MCF 10A (cell line): ENCODE measurements around the gene NADSYN1. TPM values are rescaled to one million over a fixed set of nuclear protein-coding genes. Genes with fewer than 3 reads are reported as not detected.

Experiments used
- BruUV-seq: library from RNA; stranded (reverse); fragments of 400-500 nt; replicated peaks from 2 replicates; lab custom pipeline; 2021; lab: Mats Ljungman, UMichigan
- CTCF ChIA-PET: fragments of 300-600 bp; sonication (Branson Sonifier 250); formaldehyde crosslinking; extraction: SDS; loops from one replicate; lab custom pipeline; 2021; ENCODE audit warnings: antibody characterized with exemption, inconsistent platforms; lab: Yijun Ruan, JAX
- POLR2A ChIA-PET: fragments of 300-600, 350-650 bp; sonication (Branson Sonifier 250); formaldehyde crosslinking; extraction: SDS; loops from one replicate; lab custom pipeline; 2020; ENCODE audit warnings: antibody characterized with exemption, inconsistent platforms; lab: Yijun Ruan, JAX
- DNase-seq: peaks from one replicate; pipeline ENCODE4 v3.0.0-alpha.2; 2018; ENCODE audit not compliant: unreplicated experiment
- H3K27ac Mint-ChIP-seq: one replicate; pipeline ENCODE4 v1.8.0; 2022; ENCODE audit warnings: mild to moderate bottlenecking, low read depth, mixed read lengths; ENCODE audit not compliant: unreplicated experiment
- H3K27me3 Mint-ChIP-seq: one replicate; pipeline ENCODE4 v1.8.0; 2022; ENCODE audit warnings: mixed read lengths; ENCODE audit not compliant: insufficient read depth, unreplicated experiment
- H3K36me3 Mint-ChIP-seq: one replicate; pipeline ENCODE4 v1.8.0; 2022; ENCODE audit warnings: mild to moderate bottlenecking, moderate library complexity, mixed read lengths; ENCODE audit not compliant: insufficient read depth, unreplicated experiment
- H3K4me1 Mint-ChIP-seq: one replicate; pipeline ENCODE4 v1.8.0; 2022; ENCODE audit warnings: mixed read lengths; ENCODE audit not compliant: insufficient read depth, unreplicated experiment
- H3K4me3 Mint-ChIP-seq: one replicate; pipeline ENCODE4 v1.8.0; 2022; ENCODE audit warnings: mild to moderate bottlenecking, moderate library complexity, mixed read lengths; ENCODE audit not compliant: unreplicated experiment
- H3K9me3 Mint-ChIP-seq: one replicate; pipeline ENCODE4 v1.8.0; 2022; ENCODE audit warnings: mixed read lengths; ENCODE audit not compliant: unreplicated experiment
- intact Hi-C: fragments of 100-400 bp; cut with micrococcal nuclease; formaldehyde crosslinking; loops from 2 replicates; pipeline ENCODE4 v1.14.1; 2022
- total RNA-seq: library from RNA; stranded (reverse); gene quantifications from 2 replicates; pipeline ENCODE4 v1.2.3, GENCODE V29; 2022
- TF ChIP-seq, protein P1 (sequence below): fragments of 200-600 bp; IDR thresholded peaks from one replicate; pipeline ENCODE4 v1.8.0; 2022; ENCODE audit warnings: antibody characterized with exemption, mild to moderate bottlenecking; ENCODE audit not compliant: unreplicated experiment

The NADSYN1 gene
- total RNA-seq, 1 experiment from 2014 or later = 73.6 TPM

DNA sequence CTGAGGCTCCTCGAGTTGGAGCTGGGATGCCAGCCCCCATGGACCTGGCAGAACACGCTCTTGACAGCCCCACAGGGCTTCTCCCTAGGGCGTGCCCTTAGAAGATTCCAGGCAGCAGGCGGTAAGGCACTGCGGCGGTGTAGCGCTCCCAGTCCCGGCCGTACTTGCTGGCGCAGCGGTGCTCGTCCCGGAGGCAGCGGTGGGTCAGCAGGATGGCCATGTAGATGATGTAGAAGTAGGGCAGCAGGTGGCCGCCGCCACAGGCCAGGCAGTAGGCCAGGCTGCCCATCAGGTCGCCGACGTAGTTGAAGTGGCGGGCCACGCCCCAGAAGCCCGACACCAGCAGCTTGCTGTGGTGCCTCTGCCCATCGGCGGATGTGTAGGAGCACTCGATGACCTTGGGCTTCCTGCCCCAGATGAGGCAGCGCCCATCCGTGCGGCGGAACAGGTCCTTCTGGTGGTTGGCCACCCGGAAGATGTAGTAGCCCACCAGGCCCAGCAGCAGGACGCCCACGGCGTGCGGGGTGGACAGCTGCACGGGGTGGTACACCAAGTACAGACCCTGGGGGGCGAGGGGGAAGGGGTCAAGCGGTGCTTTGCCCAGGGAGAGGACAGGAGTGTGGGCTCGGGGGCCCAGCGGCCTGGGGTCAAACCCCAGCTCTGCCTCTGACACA, 17.6 kb upstream of the NADSYN1 start:
- peaks cover 14% of the 10 kb centered on the region for H3K4me1 Mint-ChIP-seq
- peaks cover 34% of the 10 kb centered on the region for H3K36me3 Mint-ChIP-seq
- POLR2A ChIA-PET = no interaction called here
- no peak for DNase-seq
- TF ChIP-seq, protein P1, sequence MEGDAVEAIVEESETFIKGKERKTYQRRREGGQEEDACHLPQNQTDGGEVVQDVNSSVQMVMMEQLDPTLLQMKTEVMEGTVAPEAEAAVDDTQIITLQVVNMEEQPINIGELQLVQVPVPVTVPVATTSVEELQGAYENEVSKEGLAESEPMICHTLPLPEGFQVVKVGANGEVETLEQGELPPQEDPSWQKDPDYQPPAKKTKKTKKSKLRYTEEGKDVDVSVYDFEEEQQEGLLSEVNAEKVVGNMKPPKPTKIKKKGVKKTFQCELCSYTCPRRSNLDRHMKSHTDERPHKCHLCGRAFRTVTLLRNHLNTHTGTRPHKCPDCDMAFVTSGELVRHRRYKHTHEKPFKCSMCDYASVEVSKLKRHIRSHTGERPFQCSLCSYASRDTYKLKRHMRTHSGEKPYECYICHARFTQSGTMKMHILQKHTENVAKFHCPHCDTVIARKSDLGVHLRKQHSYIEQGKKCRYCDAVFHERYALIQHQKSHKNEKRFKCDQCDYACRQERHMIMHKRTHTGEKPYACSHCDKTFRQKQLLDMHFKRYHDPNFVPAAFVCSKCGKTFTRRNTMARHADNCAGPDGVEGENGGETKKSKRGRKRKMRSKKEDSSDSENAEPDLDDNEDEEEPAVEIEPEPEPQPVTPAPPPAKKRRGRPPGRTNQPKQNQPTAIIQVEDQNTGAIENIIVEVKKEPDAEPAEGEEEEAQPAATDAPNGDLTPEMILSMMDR = no peak
- H3K4me3 Mint-ChIP-seq = no peak overlapping the region
- no peaks in the 10 kb centered on the region for H3K9me3 Mint-ChIP-seq
- intact Hi-C loops = no loop called here
- BruUV-seq = no TSS peak
- no peak overlapping the region for H3K27ac Mint-ChIP-seq
- no peaks in the 10 kb centered on the region for H3K27me3 Mint-ChIP-seq
- CTCF ChIA-PET = no interaction called here

DNA sequence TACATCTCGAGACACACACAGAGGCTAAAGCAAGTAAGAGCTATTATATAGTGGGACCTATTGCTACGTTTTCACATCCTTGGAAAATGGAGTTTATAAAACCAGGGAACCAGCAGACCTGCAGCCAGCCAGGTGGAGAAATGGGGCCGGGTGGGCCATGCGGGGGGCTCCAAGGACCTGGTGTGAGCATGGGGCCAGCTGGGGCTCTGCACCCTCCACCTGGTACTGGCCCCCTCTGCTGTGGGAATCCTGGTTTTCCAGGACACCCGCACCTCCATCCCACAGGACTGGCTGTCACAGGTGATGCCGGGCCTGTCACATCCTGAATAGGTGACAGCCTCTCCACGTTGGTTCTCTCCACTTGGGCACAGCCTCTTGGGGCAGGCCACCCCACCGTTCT, 16.1 kb upstream of the NADSYN1 start:
- TF ChIP-seq, protein P1 = no peak
- intact Hi-C loops = no loop called here
- H3K27ac Mint-ChIP-seq = no peak overlapping the region
- no peaks in the 10 kb centered on the region for H3K27me3 Mint-ChIP-seq
- no peaks in the 10 kb centered on the region for H3K9me3 Mint-ChIP-seq
- no TSS peak for BruUV-seq
- ChIA-PET CTCF (interaction anchor here (1.4 kb wide), 1 partner anchor 12 kb away, joined by 3 read pairs; the partner anchor contains the start of gene DHCR7), POLR2A (interaction anchor here (1.0 kb wide), 1 partner anchor 11 kb away, joined by 3 read pairs; no protein-coding TSS in a partner anchor)
- no peak for DNase-seq
- H3K36me3 Mint-ChIP-seq = peaks cover 36% of the 10 kb centered on the region
- H3K4me1 Mint-ChIP-seq = peaks cover 14% of the 10 kb centered on the region
- H3K4me3 Mint-ChIP-seq = no peak overlapping the region

DNA sequence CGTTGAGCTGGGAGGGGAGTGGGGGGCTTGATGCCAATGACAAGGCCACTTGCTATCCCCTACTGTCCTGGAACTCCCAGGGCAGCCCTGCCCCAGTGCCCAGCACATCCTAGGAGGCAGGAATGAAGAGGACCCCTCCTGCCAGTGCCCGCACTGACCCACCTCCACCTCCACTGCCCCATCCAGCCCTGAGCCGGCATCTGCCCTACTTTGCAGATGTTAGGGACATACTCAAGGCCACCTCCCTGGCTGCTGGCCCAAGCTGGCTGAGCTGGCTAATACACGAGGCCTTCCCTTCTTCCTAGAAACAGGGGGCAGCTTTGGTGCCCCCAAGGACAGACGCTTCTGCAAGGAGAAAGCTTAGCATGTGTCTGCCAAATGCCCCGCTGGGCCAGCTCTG, 15.6 kb upstream of the NADSYN1 start:
- Mint-ChIP-seq H3K4me3 (no peak overlapping the region), H3K36me3 (peaks cover 36% of the 10 kb centered on the region), H3K27me3 (no peaks in the 10 kb centered on the region), H3K9me3 (no peaks in the 10 kb centered on the region), H3K4me1 (peaks cover 14% of the 10 kb centered on the region), H3K27ac (no peak overlapping the region)
- BruUV-seq = no TSS peak
- intact Hi-C loops = no loop called here
- no peak for DNase-seq
- ChIA-PET POLR2A (interaction anchor here (1.0 to 1.3 kb wide), 2 partner anchors 10 to 11 kb away, joined by 3 to 5 read pairs; no protein-coding TSS in a partner anchor), CTCF (interaction anchor here (0.6 to 1.4 kb wide), 3 partner anchors 11 to 1023 kb away, joined by 3 read pairs; partner anchors contain the start of gene DHCR7)
- TF ChIP-seq, protein P1 = no peak

DNA sequence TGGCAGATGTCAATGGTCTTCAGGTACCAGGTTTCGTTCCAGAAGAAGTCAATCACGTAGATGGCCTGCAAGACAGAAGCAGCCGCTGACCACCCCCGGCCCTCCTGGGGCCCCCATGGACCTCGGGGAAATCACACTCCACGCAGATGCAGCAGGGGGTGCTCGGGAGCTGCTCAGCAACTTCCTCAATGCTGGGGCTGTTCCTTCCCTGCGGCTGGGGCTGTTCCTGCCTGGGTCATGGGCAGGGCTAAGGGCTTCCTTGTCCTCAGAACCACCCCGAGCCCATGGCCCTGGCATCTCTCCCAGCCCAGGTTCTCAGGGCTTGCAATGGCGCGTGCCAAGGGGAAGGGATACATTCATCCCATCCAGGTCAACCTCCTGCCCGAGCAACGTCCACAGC, 15.1 kb upstream of the NADSYN1 start:
- Mint-ChIP-seq H3K27me3 (no peaks in the 10 kb centered on the region), H3K9me3 (no peaks in the 10 kb centered on the region), H3K27ac (no peak overlapping the region), H3K4me3 (no peak overlapping the region), H3K36me3 (peaks cover 41% of the 10 kb centered on the region), H3K4me1 (peaks cover 14% of the 10 kb centered on the region)
- TF ChIP-seq, protein P1 = no peak
- no TSS peak for BruUV-seq
- intact Hi-C loops = no loop called here
- DNase-seq = no peak
- ChIA-PET CTCF (interaction anchor here (0.7 kb wide), 1 partner anchor 311 kb away, joined by 3 read pairs; no protein-coding TSS in a partner anchor), POLR2A (interaction anchor here (1.3 kb wide), 1 partner anchor 9 kb away, joined by 5 read pairs; no protein-coding TSS in a partner anchor)
